ENCODE results near the gene FOXN3.

FOXN3 gene

DNA sequence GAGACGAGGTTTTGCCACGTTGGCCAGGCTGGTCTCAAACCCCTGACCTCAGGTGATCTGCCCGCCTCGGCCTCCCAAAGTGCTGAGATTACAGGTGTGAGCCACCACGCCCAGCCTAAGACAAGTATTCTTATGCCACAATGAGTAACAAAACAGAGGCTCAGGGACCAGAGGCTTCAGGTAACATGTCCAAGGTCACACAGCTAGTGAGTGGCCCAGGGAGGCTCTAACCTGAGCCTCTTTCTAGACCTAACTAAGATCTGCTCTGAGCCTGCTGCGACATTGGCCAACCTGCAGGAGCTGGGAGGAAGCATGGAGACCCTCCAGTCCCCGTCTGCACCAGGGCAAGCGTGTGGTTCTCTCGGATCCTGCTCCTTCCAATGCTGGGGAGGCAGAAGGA, 77.9 kb downstream of the FOXN3 start:
- H3K4me1 ChIP-seq (ENCODE audit: insufficient read depth, low read length) = peaks cover 37% of the 10 kb centered on the region

DNA sequence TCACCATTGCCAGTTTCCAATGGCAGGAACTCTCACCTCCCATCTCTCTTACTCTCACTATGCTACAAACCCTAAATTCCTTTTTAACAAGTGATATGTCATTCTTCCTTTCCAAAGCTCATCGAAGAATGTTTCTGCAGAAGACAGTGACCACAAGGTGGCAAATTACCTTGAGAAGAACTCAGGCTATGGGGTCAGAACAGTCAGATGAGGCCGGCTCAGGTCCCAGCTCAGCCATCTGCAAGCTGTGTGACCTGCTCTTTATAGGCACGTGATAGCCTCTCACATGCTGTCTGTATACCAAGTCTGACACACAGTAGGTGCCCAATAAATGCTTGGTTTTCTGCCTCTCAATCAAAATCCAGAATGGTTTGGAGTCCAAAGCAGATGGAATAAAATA, 80.7 kb downstream of the FOXN3 start:
- H3K4me1 ChIP-seq (ENCODE audit: insufficient read depth, low read length) = peaks cover 37% of the 10 kb centered on the region
- H3K27me3 ChIP-seq (ENCODE audit: insufficient read depth, low read length) = no peaks in the 10 kb centered on the region
- no peak overlapping the region for H2AFZ ChIP-seq (ENCODE audit: low read depth, low read length)
- H3K36me3 ChIP-seq (ENCODE audit: insufficient read depth, low read length) = no peaks in the 10 kb centered on the region
- H3K4me3 ChIP-seq (ENCODE audit: low read length) = no peak overlapping the region
- H3K9me3 ChIP-seq (ENCODE audit: low read length) = no peaks in the 10 kb centered on the region

More for the DNA sequence above, 77.9 kb downstream of the FOXN3 start:
- Histone ChIP-seq H3K27me3 (ENCODE audit: insufficient read depth, low read length) (no peaks in the 10 kb centered on the region), H3K4me3 (ENCODE audit: low read length) (no peak overlapping the region), H2AFZ (ENCODE audit: low read depth, low read length) (no peak overlapping the region), H3K36me3 (ENCODE audit: insufficient read depth, low read length) (no peaks in the 10 kb centered on the region), H3K9me3 (ENCODE audit: low read length) (no peaks in the 10 kb centered on the region)

DNA sequence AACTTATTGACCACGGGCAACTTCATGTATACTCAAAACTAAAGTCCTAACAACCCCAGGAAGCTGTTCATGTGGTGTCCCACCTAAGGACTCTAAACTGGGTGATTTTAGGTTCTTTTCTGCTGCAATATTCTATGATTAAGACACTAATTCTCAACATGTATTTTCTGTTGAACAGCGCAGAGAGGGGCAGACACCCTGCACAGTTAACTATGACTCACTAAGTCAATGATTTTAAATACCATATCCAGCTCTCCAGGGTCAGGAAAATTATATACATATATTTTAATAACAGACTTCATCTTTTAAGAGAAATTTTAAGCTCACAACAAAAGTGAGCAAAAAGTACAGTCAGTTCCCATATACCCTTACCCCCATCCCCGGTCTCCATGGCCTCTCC, 85.0 kb downstream of the FOXN3 start:
- peaks cover 10% of the 10 kb centered on the region for H3K4me1 ChIP-seq (ENCODE audit: insufficient read depth, low read length)
- H3K4me3 ChIP-seq (ENCODE audit: low read length) = no peak overlapping the region
- H2AFZ ChIP-seq (ENCODE audit: low read depth, low read length) = no peak overlapping the region
- H3K36me3 ChIP-seq (ENCODE audit: insufficient read depth, low read length) = no peaks in the 10 kb centered on the region
- H3K9me3 ChIP-seq (ENCODE audit: low read length) = no peaks in the 10 kb centered on the region
- no peaks in the 10 kb centered on the region for H3K27me3 ChIP-seq (ENCODE audit: insufficient read depth, low read length)

DNA sequence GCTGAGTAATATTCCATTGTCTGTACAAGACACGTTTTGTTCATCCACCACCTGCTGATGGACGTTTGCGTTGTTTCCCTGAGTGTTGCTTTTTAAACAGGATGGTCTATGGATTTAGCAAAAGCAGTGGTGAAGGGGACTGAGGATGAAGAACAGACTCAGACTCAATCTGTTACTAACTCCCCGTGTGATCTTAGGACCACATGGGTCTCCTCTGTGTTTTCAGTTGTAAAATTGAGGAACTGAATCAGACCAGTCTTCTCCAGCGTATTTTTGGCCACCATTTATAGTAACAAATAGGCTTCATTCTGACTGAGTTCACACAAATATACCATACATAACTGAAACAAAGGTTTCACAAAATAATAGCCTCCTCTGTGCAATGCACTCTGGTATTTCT, 85.6 kb downstream of the FOXN3 start:
- Histone ChIP-seq H3K9me3 (ENCODE audit: low read length) (no peaks in the 10 kb centered on the region), H2AFZ (ENCODE audit: low read depth, low read length) (no peak overlapping the region), H3K27me3 (ENCODE audit: insufficient read depth, low read length) (no peaks in the 10 kb centered on the region), H3K4me1 (ENCODE audit: insufficient read depth, low read length) (peaks cover 4% of the 10 kb centered on the region), H3K36me3 (ENCODE audit: insufficient read depth, low read length) (no peaks in the 10 kb centered on the region), H3K4me3 (ENCODE audit: low read length) (no peak overlapping the region)

DNA sequence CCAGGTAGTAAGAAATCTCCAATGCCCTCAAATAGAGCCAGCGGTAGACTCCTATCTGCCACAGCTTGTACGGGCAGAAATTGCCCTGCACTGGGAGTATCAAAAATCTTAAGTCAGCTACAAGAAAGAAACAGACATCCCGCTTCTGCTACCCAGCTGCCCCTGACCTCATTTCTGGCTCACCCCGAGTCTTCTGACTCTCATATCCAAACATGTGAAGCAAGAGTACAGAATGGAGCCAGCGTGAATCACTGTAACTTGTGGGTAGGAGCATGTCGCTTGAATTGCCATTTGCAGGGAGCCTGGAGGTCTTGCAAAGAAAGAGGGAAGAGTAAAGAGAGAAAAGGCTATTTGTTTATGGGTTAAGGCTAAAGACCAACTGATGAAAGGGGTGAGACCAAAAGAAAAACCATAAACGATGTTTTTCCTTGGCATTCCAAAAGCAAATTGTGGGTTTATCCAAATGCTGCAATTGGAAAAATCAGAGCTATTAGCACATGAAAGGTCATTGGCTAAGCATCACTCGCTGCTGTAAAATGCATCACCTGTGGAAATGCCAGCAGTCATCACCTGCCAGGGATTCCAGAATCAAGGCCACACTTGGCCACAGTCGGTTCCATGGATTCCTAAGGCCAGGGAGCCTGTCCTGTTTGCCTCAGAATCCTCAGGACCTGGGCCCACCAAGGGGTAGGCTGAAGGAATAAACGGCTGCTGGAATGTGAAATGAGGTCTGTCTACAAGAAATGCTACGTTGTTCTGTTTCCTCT, 86.6 kb downstream of the FOXN3 start:
- Histone ChIP-seq H3K27me3 (ENCODE audit: insufficient read depth, low read length) (no peaks in the 10 kb centered on the region), H3K4me1 (ENCODE audit: insufficient read depth, low read length) (no peaks in the 10 kb centered on the region), H2AFZ (ENCODE audit: low read depth, low read length) (no peak overlapping the region), H3K36me3 (ENCODE audit: insufficient read depth, low read length) (no peaks in the 10 kb centered on the region), H3K9me3 (ENCODE audit: low read length) (no peaks in the 10 kb centered on the region), H3K4me3 (ENCODE audit: low read length) (no peak overlapping the region)

DNA sequence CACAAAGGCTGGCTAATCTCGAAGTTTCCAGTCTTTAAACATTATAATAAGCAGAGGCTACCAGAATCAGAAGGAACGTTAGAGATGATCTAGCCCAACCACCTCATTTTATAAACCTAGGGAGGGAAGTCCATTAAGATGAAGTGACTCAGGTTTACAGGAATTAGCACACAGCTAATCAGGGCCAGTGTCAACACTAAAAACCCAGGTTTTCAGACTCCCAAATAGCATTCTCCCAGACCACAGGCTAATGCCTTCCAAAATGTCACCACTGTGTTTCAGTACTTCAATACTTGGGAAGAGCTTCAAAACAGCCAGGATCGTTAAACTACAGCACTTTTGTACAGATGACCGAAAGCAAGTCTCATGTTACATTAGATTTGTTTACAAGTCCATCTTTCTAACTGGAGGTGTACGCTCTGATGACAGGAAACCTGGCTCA, 89.2 kb downstream of the FOXN3 start:
- H3K4me3 ChIP-seq (ENCODE audit: low read length) = no peak overlapping the region
- H3K27me3 ChIP-seq (ENCODE audit: insufficient read depth, low read length) = no peaks in the 10 kb centered on the region
- H3K9me3 ChIP-seq (ENCODE audit: low read length) = no peaks in the 10 kb centered on the region
- no peak overlapping the region for H2AFZ ChIP-seq (ENCODE audit: low read depth, low read length)
- no peaks in the 10 kb centered on the region for H3K4me1 ChIP-seq (ENCODE audit: insufficient read depth, low read length)
- no peaks in the 10 kb centered on the region for H3K36me3 ChIP-seq (ENCODE audit: insufficient read depth, low read length)

DNA sequence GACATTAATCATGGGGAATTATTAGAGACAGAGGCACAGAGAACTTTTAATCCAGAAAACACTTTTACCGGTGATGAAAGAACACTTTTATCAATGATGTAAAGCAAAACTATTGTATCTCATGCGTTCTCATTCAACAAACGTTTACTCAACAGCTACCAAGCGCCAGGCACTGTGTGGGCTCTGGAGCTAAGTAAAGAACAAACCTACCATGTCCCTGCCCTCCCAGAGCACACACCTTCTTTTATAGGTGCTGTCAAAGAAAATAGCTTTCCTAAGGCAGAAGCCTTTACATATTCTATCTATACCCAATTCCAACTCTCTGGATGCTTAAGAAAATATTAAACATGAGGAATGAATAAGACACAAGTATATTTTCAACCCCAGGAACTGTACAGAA, 91.1 kb downstream of the FOXN3 start:
- Histone ChIP-seq H3K9me3 (ENCODE audit: low read length) (no peaks in the 10 kb centered on the region), H3K4me1 (ENCODE audit: insufficient read depth, low read length) (no peaks in the 10 kb centered on the region), H2AFZ (ENCODE audit: low read depth, low read length) (no peak overlapping the region), H3K27me3 (ENCODE audit: insufficient read depth, low read length) (no peaks in the 10 kb centered on the region), H3K36me3 (ENCODE audit: insufficient read depth, low read length) (no peaks in the 10 kb centered on the region), H3K4me3 (ENCODE audit: low read length) (no peak overlapping the region)

DNA sequence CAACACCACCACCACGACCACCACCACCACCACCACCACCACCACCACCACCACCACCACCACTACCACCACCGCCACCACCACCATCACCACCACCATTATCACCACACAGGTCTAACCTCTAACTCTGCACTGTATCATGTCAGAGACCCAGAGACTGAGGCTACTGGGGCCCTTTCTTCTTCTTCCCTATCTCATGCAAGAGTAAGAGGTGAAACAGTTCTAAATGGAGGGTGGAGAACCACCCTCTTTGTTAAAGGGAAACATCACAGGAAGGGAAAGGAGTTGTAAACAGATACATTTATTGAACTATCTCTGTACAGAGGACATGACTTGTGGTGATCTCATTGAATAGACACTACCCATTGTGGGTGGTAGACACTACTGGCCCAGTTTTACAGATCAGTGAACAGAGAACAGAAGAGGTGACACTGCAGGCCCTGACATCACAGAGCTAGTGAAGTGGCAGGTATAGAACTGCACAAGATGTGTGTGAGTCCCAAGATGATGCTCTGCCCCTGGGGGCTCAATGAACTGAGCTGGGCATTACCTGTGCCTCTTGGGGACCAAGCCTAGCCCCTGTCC, 91.6 kb downstream of the FOXN3 start:
- Histone ChIP-seq H2AFZ (ENCODE audit: low read depth, low read length) (no peak overlapping the region), H3K9me3 (ENCODE audit: low read length) (no peaks in the 10 kb centered on the region), H3K4me3 (ENCODE audit: low read length) (no peak overlapping the region), H3K4me1 (ENCODE audit: insufficient read depth, low read length) (no peaks in the 10 kb centered on the region), H3K36me3 (ENCODE audit: insufficient read depth, low read length) (no peaks in the 10 kb centered on the region), H3K27me3 (ENCODE audit: insufficient read depth, low read length) (no peaks in the 10 kb centered on the region)

DNA sequence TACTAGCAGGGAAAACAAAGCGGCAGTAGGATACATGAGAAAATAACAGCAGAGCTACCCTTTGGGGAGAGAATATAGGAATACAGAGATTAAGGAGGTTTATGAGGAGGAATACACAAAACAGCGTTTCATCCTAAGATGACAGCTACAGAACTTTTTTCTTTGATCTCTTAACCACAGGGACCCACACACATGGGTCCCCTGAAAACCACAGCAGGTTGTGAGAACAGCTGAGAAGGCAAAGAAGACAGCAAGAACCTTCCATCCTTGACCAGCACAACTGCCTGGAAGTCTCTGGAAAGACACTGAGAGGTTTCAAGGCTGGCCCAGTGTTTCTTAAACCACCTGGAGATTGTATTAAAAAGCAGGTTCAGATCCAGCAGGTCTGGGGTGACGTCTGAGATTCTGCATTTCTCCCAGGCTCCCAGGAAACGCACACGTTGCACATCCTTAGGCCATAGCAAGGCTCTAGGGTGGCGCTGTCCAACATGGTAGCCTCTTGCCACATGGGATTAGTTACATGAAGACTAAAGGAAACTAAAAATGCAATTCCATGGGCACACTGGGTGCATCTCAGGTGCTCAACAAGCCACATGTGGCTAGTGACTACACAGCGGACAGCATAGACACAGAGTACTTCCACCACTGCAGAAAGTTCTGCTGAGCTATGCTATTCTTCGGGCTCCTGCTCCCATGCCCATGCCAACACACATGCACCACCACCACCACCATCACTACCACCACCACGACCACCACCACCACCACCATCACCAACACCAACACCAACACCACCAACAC, 92.3 kb downstream of the FOXN3 start:
- H3K36me3 ChIP-seq (ENCODE audit: insufficient read depth, low read length) = no peaks in the 10 kb centered on the region
- H3K27me3 ChIP-seq (ENCODE audit: insufficient read depth, low read length) = no peaks in the 10 kb centered on the region
- no peak overlapping the region for H2AFZ ChIP-seq (ENCODE audit: low read depth, low read length)
- no peaks in the 10 kb centered on the region for H3K4me1 ChIP-seq (ENCODE audit: insufficient read depth, low read length)
- no peaks in the 10 kb centered on the region for H3K9me3 ChIP-seq (ENCODE audit: low read length)
- H3K4me3 ChIP-seq (ENCODE audit: low read length) = no peak overlapping the region

DNA sequence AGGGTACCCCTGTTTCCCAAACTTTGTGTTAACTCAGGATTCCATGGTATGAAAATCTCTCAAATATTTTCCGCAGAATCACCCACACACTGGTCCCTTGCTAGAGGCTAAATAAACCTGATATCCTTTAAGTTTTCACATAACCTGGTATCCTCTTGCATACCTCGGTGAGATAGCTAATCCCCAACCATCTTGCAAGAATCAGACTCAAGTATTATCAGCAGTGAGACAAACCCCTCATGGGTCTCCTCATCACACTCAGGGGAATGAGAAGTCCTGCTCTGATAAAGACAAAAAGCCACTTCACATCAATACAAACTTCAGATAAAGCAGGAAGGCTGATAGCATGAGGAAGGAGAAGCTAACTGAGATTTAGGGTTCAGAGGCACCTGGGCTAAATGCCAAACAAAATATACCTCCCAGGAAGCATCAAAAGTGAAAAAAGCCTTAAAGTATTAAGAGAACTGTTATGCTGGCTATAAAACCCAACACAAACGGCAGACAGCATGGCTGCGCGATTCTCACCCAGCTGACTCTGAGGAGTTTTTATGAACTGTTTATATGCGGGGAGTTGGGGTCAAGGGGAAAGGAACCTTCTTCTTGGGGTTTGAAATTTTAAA, 96.5 kb downstream of the FOXN3 start:
- H3K36me3 ChIP-seq (ENCODE audit: insufficient read depth, low read length) = peaks cover 2% of the 10 kb centered on the region
- no peak overlapping the region for H3K4me3 ChIP-seq (ENCODE audit: low read length)
- no peaks in the 10 kb centered on the region for H3K4me1 ChIP-seq (ENCODE audit: insufficient read depth, low read length)
- peaks cover 6% of the 10 kb centered on the region for H3K9me3 ChIP-seq (ENCODE audit: low read length)
- H2AFZ ChIP-seq (ENCODE audit: low read depth, low read length) = no peak overlapping the region
- H3K27me3 ChIP-seq (ENCODE audit: insufficient read depth, low read length) = no peaks in the 10 kb centered on the region

DNA sequence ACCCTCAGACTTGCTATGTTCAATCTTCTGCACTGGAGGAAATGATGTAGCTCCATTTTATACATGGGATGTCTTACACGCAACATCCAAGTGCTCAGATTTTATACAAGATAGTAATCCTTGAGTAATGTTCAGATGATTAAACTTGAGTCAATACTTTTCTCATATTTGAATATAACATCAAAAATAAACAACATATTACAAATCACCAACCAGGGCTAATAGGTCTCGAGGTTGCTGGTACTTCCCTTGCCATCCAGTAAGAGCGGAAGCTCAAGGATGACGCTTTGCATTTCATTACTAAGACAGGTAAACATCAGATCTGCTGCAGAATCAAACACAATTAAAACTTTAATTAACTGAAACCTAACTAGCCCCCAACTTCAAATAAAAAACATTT, 97.3 kb downstream of the FOXN3 start:
- Histone ChIP-seq H3K4me1 (ENCODE audit: insufficient read depth, low read length) (no peaks in the 10 kb centered on the region), H3K4me3 (ENCODE audit: low read length) (no peak overlapping the region), H3K9me3 (ENCODE audit: low read length) (peaks cover 6% of the 10 kb centered on the region), H2AFZ (ENCODE audit: low read depth, low read length) (no peak overlapping the region), H3K27me3 (ENCODE audit: insufficient read depth, low read length) (no peaks in the 10 kb centered on the region), H3K36me3 (ENCODE audit: insufficient read depth, low read length) (peaks cover 2% of the 10 kb centered on the region)

DNA sequence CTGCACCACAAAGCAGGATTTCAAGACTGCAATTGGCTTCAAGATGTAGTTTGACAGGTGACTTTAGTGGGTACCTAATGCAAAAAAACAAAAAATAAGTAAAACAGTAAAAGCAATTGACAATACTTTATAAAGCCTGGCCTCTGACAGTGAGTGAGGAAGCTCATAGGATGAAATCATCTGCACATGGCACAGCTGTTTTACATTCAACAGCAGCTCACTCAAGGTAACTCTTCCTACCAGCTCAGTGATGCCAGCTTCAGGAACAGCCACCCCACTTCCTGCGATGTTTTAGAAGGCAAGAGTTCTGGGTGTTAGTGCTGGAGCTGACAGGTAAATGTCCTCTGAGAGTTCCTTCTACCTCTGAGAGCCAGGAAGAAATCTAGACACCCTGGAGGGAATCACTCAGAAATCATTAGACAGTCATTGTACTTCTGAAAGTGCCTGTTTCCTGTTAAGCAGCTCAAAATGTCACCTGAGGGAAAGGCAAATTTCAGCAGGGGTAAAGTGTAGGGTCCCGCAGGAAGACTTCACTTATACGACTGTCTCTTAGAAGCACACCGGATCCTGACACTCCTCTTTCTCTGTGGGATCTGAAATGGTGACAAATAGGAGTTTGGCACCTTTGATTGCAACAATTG, 99.9 kb downstream of the FOXN3 start:
- H3K36me3 ChIP-seq (ENCODE audit: insufficient read depth, low read length) = peaks cover 2% of the 10 kb centered on the region
- no peaks in the 10 kb centered on the region for H3K27me3 ChIP-seq (ENCODE audit: insufficient read depth, low read length)
- no peak overlapping the region for H3K4me3 ChIP-seq (ENCODE audit: low read length)
- no peaks in the 10 kb centered on the region for H3K4me1 ChIP-seq (ENCODE audit: insufficient read depth, low read length)
- H3K9me3 ChIP-seq (ENCODE audit: low read length) = peaks cover 6% of the 10 kb centered on the region
- H2AFZ ChIP-seq (ENCODE audit: low read depth, low read length) = no peak overlapping the region
